ENCODE measurements around the gene REXO2. TPM values are rescaled to one million over a fixed set of nuclear protein-coding genes. Genes with fewer than 3 reads are reported as not detected.
A peak's percentile ranks its signal among the peaks of the same experiment; 100 is the strongest.

The REXO2 gene
- total RNA-seq, 1 donor from 2014 or later = 183 TPM

GRCh38 chr11:114397349-114397982 lies 41.8 kb upstream of the REXO2 start:
- DNase-seq (ENCODE audit: low spot score) = no peak
- no peak overlapping the region for H3K27ac Mint-ChIP-seq (ENCODE audit: unreplicated experiment)
- H3K36me3 Mint-ChIP-seq (ENCODE audit: low read depth) = peaks cover 2% of the 10 kb centered on the region
- peaks cover 29% of the 10 kb centered on the region for H3K4me1 Mint-ChIP-seq (ENCODE audit: low read depth)
- H3K4me3 Mint-ChIP-seq (ENCODE audit: unreplicated experiment) = no peak overlapping the region
- H3K9me3 Mint-ChIP-seq (ENCODE audit: low read depth) = no peaks in the 10 kb centered on the region
- no peaks in the 10 kb centered on the region for H3K27me3 Mint-ChIP-seq (ENCODE audit: low read depth)
- TF ChIP-seq CTCF (IDR thresholded peaks at IDR 0.05) = no peak

GRCh38 chr11:114398303-114398920 lies 40.9 kb upstream of the REXO2 start:
- no peak for DNase-seq (ENCODE audit: low spot score)
- Mint-ChIP-seq H3K36me3 (ENCODE audit: low read depth) (peaks cover 4% of the 10 kb centered on the region), H3K4me1 (ENCODE audit: low read depth) (peaks cover 35% of the 10 kb centered on the region), H3K27me3 (ENCODE audit: low read depth) (no peaks in the 10 kb centered on the region), H3K9me3 (ENCODE audit: low read depth) (no peaks in the 10 kb centered on the region), H3K4me3 (ENCODE audit: unreplicated experiment) (no peak overlapping the region), H3K27ac (ENCODE audit: unreplicated experiment) (no peak overlapping the region)
- TF ChIP-seq CTCF (IDR thresholded peaks at IDR 0.05) = no peak

GRCh38 chr11:114399490-114400215 lies 39.6 kb upstream of the REXO2 start:
- no peak for TF ChIP-seq CTCF (IDR thresholded peaks at IDR 0.05)
- Mint-ChIP-seq H3K4me3 (ENCODE audit: unreplicated experiment) (peak overlapping the region; percentile 98), H3K36me3 (ENCODE audit: low read depth) (peaks cover 8% of the 10 kb centered on the region), H3K27me3 (ENCODE audit: low read depth) (no peaks in the 10 kb centered on the region), H3K27ac (ENCODE audit: unreplicated experiment) (peak overlapping the region; percentile 100), H3K4me1 (ENCODE audit: low read depth) (peaks cover 42% of the 10 kb centered on the region), H3K9me3 (ENCODE audit: low read depth) (no peaks in the 10 kb centered on the region)
- no peak for DNase-seq (ENCODE audit: low spot score)

DNA sequence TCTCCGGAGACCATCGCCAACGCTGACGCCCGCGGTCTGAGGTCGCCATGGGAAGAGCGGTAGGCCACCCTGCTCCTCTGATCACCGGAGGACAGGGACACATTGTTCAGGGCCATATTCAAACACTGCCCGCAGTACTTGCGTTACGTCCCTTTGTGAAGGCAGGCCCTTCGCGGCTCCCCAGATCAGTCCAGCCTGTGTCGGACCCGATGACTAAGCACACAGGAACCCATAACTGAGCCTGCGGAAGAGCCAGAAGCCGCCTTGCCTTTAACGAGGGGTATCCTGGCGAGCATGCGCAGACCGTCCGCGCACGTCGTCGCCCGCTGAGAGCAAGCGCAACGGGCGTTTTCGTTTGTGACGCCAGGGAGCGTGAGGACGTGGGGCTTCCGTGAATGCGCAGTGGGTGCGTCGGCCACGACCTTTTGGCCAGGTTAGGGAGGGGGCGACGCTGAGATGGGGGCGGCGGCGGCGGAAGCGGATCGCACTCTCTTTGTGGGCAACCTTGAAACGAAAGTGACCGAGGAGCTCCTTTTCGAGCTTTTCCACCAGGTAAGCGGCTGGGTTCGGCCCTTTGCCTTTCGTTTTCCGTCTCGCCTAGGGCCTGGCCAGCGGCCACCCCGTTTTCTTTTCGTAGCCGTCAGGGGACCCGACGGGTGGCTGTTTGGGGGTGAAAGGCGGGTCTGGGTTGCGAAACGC lies 38.9 kb upstream of the REXO2 start, which contains the start of the genes C11orf71 and RBM7:
Gene C11orf71 (minus strand): TSS at position 296 of the 699 bp plus-strand sequence. CDS start 180 bp downstream, at position 116.
Gene RBM7 (plus strand): TSS at position 451 of the 699 bp plus-strand sequence. CDS start 6 bp downstream, at position 457.
- peaks cover 44% of the 10 kb centered on the region for H3K4me1 Mint-ChIP-seq (ENCODE audit: low read depth)
- H3K27me3 Mint-ChIP-seq (ENCODE audit: low read depth) = no peaks in the 10 kb centered on the region

More for the DNA sequence above, 38.9 kb upstream of the REXO2 start, which contains the start of the genes C11orf71 and RBM7:
- peak within 1 kb of the TSS; percentile 100 for H3K27ac Mint-ChIP-seq (ENCODE audit: unreplicated experiment)
- H3K4me3 Mint-ChIP-seq (ENCODE audit: unreplicated experiment) = peak within 1 kb of the TSS; percentile 98
- peaks cover 10% of the 10 kb centered on the region for H3K36me3 Mint-ChIP-seq (ENCODE audit: low read depth)
- TF ChIP-seq CTCF (IDR thresholded peaks at IDR 0.05) = peak; percentile 42
- peak; percentile 98 for DNase-seq (ENCODE audit: low spot score)
- H3K9me3 Mint-ChIP-seq (ENCODE audit: low read depth) = no peaks in the 10 kb centered on the region

All from chondrocyte (in vitro differentiated cells).